Skin epidermis (tissue), 12 donors: ENCODE data around the gene GPR173.
A peak's percentile ranks its signal among the peaks of the same experiment; 100 is the strongest.

Experiments
- H3K27ac ChIP-seq, 21 experiments: fragments of 200-600 bp; sonication (generic) in 11 of 21; one replicate each; pipeline ENCODE4 v1.5.0; 2020; ENCODE audit warnings: mild to moderate bottlenecking in 3 of 21, inconsistent platforms in 2 of 21, moderate library complexity in 2 of 21
- H3K4me3 ChIP-seq, 7 experiments: fragments of 200-600 bp; sonication (generic) in 2 of 7; one replicate each; pipeline ENCODE4 v1.5.0; 2020; ENCODE audit warnings: inconsistent platforms in 2 of 7, mild to moderate bottlenecking in 2 of 7, moderate library complexity in 1 of 7

Gene GPR173, protein sequence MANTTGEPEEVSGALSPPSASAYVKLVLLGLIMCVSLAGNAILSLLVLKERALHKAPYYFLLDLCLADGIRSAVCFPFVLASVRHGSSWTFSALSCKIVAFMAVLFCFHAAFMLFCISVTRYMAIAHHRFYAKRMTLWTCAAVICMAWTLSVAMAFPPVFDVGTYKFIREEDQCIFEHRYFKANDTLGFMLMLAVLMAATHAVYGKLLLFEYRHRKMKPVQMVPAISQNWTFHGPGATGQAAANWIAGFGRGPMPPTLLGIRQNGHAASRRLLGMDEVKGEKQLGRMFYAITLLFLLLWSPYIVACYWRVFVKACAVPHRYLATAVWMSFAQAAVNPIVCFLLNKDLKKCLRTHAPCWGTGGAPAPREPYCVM

GRCh38 chrX:53048169-53049126 is at the start of gene GPR173:
Gene GPR173, plus strand, starts transcription at chrX:53048789. Its CDS starts 27,833 bp downstream, at chrX:53076622.
- H3K27ac ChIP-seq = peak within 1 kb of the TSS in 9 of 21 experiments; percentile 11 to 57 (median 41)

DNA sequence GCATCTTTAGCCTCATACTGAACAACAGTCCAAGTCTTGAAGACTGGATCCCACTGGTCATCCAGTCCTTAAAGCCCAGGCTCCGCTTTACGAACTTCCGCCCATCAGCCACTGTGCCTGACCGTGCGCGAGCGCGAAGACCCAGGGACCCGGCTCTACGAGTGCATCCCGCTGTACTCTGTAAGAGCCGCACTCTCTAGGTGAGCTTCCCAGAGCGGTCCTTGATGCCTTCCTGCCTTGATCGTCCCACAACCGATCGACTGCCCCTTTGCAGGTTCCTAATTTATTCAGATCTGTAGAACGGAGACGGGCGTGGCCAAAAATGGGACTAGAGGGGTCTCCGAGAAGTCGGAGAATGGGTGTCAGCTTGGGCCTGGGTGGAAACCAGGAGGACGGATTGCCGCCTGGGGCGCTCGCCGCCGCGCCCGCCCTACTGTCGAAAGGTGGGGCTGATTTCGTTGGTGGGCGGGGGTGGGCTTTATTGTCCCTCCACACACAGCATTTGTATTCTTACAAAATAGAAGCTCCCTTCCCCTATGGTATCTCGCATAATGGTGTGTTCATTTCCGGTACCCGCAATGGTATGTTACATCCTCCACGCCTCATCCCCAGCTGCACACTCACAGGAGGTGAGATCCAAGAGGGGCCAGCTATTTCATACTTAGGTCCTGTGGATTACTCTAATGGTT is 48.0 kb upstream of the GPR173 start:
- H3K27ac ChIP-seq = no peak overlapping the region
- H3K4me3 ChIP-seq = no peak overlapping the region

More at GRCh38 chrX:53048169-53049126, at the start of gene GPR173:
- peak within 1 kb of the TSS; percentile 20 to 40 (median 28) for H3K4me3 ChIP-seq

GRCh38 chrX:53001958-53002357 is 46.6 kb upstream of the GPR173 start:
- H3K27ac ChIP-seq = no peak overlapping the region
- no peak overlapping the region for H3K4me3 ChIP-seq

DNA sequence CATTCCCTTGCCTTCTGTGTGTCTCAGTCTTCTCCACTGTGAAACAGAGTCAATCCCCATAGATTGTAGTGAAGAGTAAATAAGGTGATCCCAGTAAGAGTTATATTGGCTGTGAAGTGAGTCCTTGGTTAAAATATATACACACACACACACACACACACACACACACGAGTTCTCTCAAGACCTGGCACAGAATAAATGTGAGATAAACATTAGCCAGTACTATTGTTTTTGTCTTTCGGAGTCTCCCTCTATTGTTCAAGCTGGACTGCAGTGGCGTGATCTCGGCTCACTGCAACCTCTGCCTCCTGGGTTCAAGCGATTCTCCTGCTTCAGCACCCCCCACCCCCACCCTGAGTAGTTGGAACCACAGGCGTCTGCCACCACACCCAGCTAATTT is 45.5 kb upstream of the GPR173 start:
- H3K27ac ChIP-seq = no peak overlapping the region
- no peak overlapping the region for H3K4me3 ChIP-seq

DNA sequence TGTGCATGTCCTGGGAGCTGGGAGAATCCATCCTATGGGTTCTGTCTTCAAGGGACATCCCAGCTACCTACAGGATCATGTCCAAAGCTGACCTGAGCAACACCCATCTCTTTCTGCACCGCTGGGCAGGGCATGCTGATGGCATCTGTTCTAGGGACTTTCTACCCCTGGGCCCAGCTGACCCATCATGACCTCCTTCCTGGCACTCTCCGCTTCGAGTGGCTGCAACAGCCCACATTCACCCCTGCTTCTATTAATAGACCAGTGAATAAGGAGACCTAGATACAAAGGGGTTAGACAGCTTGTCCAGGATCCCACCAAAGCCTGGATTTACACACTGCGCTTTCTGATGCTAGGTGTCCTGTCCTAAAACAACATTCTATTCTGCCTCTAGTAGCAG is 44.6 kb upstream of the GPR173 start:
- Histone ChIP-seq H3K4me3 (no peak overlapping the region), H3K27ac (no peak overlapping the region)

DNA sequence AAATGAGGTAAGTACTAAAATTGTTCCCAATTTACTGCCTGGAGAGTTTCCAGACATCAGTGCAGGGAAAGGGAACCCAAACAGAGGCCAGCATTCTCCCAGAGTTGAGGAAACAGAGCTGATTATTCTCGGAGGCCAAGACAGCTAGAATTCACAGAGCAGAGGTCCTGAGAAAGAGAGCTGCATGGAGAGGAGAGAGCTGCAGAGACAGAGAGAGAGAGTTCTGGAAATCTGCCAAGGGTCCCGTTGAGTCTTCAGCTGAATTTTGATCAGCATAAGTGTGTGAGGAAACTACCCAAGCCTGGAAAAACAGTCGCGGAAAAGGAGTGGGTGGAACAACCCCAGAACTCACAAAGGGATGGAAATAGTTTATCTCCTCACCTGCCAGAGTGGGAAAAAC is 43.8 kb upstream of the GPR173 start:
- Histone ChIP-seq H3K4me3 (no peak overlapping the region), H3K27ac (no peak overlapping the region)

DNA sequence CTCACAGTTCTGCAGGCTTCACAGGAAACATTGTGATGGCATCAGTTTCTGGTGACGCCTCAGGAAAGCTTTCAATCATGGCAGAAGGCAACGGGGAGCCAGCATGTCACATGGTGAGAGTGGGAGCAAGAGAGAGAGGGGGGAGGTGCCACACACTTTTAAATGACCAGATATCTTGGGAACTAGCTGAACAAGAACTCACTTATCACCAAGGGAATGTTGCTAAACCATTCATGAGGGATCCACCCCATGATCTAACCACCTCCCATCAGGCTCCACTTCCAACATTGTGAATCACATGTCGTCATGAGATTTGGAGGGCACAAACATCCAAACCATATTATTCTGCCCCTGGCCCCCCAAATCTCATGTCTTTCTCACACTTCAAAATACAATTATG is 43.3 kb upstream of the GPR173 start:
- Histone ChIP-seq H3K4me3 (no peak overlapping the region), H3K27ac (no peak overlapping the region)

DNA sequence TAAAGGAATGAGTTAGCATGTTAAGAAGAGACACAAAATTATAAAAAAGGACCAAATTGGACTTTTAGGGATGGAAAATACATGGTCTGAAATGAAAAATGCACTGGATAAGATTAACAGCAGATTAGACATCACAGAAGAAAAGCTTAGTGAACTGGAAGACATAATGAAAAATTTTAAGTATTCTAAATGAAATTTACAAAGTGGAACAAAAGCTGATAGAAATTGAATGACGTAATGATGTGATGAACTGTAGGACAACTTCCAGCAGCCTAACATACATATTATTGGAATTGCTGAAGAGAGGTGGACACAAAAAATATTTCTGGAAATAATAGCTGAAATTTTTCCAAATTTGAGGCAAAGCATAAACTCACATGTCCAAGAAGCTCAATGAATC is 39.6 kb upstream of the GPR173 start:
- Histone ChIP-seq H3K27ac (no peak overlapping the region), H3K4me3 (no peak overlapping the region)

DNA sequence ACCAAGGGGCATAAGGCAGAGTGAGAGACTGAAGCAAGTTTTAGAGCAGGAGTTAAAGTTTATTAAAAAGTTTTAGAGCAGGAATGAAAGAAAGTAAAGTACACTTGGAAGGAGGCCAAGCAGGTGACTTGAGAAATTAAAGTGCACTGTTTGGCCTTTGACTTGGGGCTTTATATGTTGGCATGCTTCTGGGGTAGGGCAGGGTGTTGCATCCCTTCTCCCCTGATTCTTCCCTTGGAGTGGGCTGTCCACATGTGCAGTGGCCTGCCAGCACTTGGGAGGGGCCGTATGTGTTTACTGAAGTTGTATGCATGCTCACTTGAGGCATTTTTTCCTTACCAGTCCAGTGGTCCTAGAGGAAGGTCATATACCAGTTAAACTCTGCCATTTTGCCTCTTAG is 35.3 kb upstream of the GPR173 start:
- H3K4me3 ChIP-seq = no peak overlapping the region
- no peak overlapping the region for H3K27ac ChIP-seq

- H3K27ac ChIP-seq = no peak overlapping the region
- no peak overlapping the region for H3K4me3 ChIP-seq
Measured at GRCh38 chrX:53018627-53019026, 30.0 kb upstream of the GPR173 start.

GRCh38 chrX:53022381-53022780 is 26.2 kb upstream of the GPR173 start:
- no peak overlapping the region for H3K4me3 ChIP-seq
- no peak overlapping the region for H3K27ac ChIP-seq

- no peak overlapping the region for H3K4me3 ChIP-seq
Measured at GRCh38 chrX:53028678-53029077, 19.9 kb upstream of the GPR173 start.

GRCh38 chrX:53031380-53031779 is 17.2 kb upstream of the GPR173 start:
- no peak overlapping the region for H3K27ac ChIP-seq
- no peak overlapping the region for H3K4me3 ChIP-seq

More at GRCh38 chrX:53028678-53029077, 19.9 kb upstream of the GPR173 start:
- no peak overlapping the region for H3K27ac ChIP-seq

DNA sequence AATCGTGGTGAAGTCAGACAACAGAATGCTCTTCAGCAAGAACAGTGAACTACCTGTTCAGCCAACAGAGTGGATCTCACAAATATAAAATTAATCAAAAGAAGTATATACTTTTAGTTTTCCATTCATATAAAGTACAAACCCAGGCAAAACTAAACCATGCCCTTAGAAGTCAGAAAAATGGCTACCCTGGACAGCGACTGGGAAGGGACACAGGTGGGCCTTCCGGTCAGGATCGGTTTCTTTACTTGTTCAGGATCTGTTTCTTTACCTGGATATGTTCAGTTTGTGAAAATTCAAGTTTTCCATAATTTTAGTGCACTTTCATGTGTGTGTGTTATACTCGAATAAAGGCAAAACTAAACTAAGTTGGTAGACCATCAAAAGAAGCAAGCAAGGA is 12.4 kb upstream of the GPR173 start:
- no peak overlapping the region for H3K27ac ChIP-seq
- no peak overlapping the region for H3K4me3 ChIP-seq

DNA sequence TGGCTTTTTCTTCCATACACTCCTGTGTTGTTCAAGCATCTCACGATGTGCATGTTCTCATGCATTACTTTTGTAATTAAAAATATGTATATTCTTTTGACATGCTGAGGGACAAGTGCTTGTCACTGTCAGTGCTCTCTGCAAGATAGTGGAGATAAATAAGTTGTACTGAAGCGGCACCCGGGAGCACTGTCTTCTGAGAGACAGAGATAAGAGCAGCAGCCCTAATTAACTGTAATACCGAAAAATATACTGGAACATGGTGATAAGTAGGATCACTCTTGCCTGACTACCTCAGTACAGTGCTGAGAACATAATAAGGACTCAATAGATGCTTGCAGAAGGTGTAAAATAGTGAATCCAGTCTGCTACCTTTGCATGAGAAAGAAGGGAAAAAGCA is 9.4 kb upstream of the GPR173 start:
- H3K4me3 ChIP-seq = no peak overlapping the region
- no peak overlapping the region for H3K27ac ChIP-seq

DNA sequence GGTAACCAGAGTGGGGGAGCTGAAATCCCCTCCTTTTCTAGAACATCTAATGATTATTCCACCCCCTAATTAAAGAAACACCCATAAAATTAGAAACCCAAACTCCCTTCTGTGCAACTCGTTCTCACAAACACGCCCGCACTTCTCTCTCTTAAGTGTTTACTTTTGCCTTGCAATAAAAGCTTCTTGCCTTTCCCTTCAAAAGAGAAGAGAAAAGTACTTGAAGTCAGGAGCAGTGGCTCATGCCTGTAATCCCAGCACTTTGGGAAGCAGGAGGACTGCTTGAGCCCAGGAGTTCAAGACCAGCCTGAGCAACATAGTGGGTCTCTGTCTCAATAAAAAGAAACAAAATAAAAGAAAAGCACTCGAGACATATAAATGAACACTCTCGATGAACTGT is 3.6 kb upstream of the GPR173 start:
- Histone ChIP-seq H3K4me3 (no peak overlapping the region), H3K27ac (no peak overlapping the region)

- no peak overlapping the region for H3K4me3 ChIP-seq
- no peak overlapping the region for H3K27ac ChIP-seq
Measured at GRCh38 chrX:53047228-53047627, 1.4 kb upstream of the GPR173 start.

- Histone ChIP-seq H3K27ac (peak overlapping the region in 3 of 21 experiments; percentile 17 to 44 (median 29)), H3K4me3 (peak overlapping the region; percentile 20 to 40 (median 28))
Measured at GRCh38 chrX:53049127-53049517, 533 bp downstream of the GPR173 start.

GRCh38 chrX:53050841-53051240 is 2.3 kb downstream of the GPR173 start:
- Histone ChIP-seq H3K27ac (no peak overlapping the region), H3K4me3 (no peak overlapping the region)

- Histone ChIP-seq H3K27ac (no peak overlapping the region), H3K4me3 (no peak overlapping the region)
Measured at GRCh38 chrX:53055244-53055849, 6.8 kb downstream of the GPR173 start.
